Measurements from ENCODE around the gene BORCS5. TPM values are rescaled to one million over a fixed set of nuclear protein-coding genes. Genes with fewer than 3 reads are reported as not detected.

BORCS5 gene
- total and polyA plus RNA-seq, 2 experiments from 2014 or later, result 11.3 to 12.6 TPM

DNA sequence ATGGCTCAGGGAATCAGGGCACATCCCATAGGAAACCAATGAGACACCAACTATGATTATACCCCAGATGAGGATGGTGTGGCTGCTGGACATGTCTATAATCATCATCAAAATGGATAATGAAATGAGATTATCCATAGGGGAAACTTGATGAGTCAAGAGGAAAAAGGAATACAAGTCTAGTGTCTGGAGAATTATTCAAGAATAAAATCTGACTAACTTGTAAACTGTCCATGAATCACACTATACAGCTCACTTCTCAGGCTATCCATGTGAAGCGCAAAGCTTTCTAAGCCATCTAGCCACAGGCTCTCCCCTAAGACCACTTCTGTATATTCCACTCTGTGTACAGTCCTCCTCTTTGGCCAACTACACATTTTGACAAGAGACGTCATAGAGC, 153.3 kb downstream of the BORCS5 start:
- Mint-ChIP-seq H3K36me3 (ENCODE audit: low read depth) (peaks cover under 1% of the 10 kb centered on the region; the same call in 2 of the 3 replicates), H3K27ac (no peak overlapping the region), H3K9me3 (no peaks in the 10 kb centered on the region), H3K27me3 (ENCODE audit: insufficient read depth, low read depth, poor library complexity) (peaks cover 7% of the 10 kb centered on the region), H3K4me3 (no peak overlapping the region), H3K4me1 (peaks cover 60% of the 10 kb centered on the region)
- Histone ChIP-seq H3K4me2 (no peak overlapping the region), H4K20me1 (replicated peaks; ENCODE audit: insufficient read depth) (peaks cover 4% of the 10 kb centered on the region; the same call in 1 of the 2 replicates), H3K79me2 (replicated peaks; ENCODE audit: insufficient read depth) (peaks cover 98% of the 10 kb centered on the region), H3K27ac (ENCODE audit: low read depth) (no peak overlapping the region), H3K27me3 (ENCODE audit: insufficient read depth) (no peaks in the 10 kb centered on the region), H3K4me1 (ENCODE audit: insufficient read depth) (peaks cover 53% of the 10 kb centered on the region), H3K36me3 (ENCODE audit: insufficient read depth) (no peaks in the 10 kb centered on the region), H3K9me2 (ENCODE audit: insufficient read depth) (no peaks in the 10 kb centered on the region), H3K4me3 (no peak overlapping the region), H2AFZ (no peak overlapping the region), H3F3A (replicated peaks; ENCODE audit: low read depth) (no peaks in the 10 kb centered on the region)
- DNase-seq (ENCODE audit: low spot score) (no peak), ATAC-seq (no peak)
- TF ChIP-seq STAT1 (IDR thresholded peaks at IDR 0.05; ENCODE audit: unreplicated experiment) (no peak), ZNF114 (CRISPR knock-in tag; IDR thresholded peaks at IDR 0.05) (no peak), EZH2phosphoT487 (IDR thresholded peaks at IDR 0.05; ENCODE audit: unreplicated experiment) (no peak), ZNF331 (CRISPR knock-in tag; IDR thresholded peaks at IDR 0.05; ENCODE audit: low read depth) (no peak), NANOG (IDR thresholded peaks at IDR 0.05; ENCODE audit: borderline replicate concordance) (no peak), POLR2AphosphoS5 (IDR thresholded peaks at IDR 0.05; ENCODE audit: low read depth) (no peak), JUNB (IDR thresholded peaks at IDR 0.05; ENCODE audit: unreplicated experiment) (no peak), EZH2 (IDR thresholded peaks at IDR 0.05; ENCODE audit: low read depth, unreplicated experiment) (no peak), CREB1 (CRISPR knock-in tag; IDR thresholded peaks at IDR 0.05; ENCODE audit: low read depth) (no peak)
- TF ChIP-seq, protein P1, sequence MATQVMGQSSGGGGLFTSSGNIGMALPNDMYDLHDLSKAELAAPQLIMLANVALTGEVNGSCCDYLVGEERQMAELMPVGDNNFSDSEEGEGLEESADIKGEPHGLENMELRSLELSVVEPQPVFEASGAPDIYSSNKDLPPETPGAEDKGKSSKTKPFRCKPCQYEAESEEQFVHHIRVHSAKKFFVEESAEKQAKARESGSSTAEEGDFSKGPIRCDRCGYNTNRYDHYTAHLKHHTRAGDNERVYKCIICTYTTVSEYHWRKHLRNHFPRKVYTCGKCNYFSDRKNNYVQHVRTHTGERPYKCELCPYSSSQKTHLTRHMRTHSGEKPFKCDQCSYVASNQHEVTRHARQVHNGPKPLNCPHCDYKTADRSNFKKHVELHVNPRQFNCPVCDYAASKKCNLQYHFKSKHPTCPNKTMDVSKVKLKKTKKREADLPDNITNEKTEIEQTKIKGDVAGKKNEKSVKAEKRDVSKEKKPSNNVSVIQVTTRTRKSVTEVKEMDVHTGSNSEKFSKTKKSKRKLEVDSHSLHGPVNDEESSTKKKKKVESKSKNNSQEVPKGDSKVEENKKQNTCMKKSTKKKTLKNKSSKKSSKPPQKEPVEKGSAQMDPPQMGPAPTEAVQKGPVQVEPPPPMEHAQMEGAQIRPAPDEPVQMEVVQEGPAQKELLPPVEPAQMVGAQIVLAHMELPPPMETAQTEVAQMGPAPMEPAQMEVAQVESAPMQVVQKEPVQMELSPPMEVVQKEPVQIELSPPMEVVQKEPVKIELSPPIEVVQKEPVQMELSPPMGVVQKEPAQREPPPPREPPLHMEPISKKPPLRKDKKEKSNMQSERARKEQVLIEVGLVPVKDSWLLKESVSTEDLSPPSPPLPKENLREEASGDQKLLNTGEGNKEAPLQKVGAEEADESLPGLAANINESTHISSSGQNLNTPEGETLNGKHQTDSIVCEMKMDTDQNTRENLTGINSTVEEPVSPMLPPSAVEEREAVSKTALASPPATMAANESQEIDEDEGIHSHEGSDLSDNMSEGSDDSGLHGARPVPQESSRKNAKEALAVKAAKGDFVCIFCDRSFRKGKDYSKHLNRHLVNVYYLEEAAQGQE (IDR thresholded peaks at IDR 0.05; ENCODE audit: unreplicated experiment), result no peak
- TF ChIP-seq, protein P2, sequence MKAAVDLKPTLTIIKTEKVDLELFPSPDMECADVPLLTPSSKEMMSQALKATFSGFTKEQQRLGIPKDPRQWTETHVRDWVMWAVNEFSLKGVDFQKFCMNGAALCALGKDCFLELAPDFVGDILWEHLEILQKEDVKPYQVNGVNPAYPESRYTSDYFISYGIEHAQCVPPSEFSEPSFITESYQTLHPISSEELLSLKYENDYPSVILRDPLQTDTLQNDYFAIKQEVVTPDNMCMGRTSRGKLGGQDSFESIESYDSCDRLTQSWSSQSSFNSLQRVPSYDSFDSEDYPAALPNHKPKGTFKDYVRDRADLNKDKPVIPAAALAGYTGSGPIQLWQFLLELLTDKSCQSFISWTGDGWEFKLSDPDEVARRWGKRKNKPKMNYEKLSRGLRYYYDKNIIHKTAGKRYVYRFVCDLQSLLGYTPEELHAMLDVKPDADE (IDR thresholded peaks at IDR 0.05), result no peak
- TF ChIP-seq, protein P3, sequence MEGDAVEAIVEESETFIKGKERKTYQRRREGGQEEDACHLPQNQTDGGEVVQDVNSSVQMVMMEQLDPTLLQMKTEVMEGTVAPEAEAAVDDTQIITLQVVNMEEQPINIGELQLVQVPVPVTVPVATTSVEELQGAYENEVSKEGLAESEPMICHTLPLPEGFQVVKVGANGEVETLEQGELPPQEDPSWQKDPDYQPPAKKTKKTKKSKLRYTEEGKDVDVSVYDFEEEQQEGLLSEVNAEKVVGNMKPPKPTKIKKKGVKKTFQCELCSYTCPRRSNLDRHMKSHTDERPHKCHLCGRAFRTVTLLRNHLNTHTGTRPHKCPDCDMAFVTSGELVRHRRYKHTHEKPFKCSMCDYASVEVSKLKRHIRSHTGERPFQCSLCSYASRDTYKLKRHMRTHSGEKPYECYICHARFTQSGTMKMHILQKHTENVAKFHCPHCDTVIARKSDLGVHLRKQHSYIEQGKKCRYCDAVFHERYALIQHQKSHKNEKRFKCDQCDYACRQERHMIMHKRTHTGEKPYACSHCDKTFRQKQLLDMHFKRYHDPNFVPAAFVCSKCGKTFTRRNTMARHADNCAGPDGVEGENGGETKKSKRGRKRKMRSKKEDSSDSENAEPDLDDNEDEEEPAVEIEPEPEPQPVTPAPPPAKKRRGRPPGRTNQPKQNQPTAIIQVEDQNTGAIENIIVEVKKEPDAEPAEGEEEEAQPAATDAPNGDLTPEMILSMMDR (conservative IDR thresholded peaks at IDR 0.05; ENCODE audit: low read depth in 2 of 2), result no peak
- TF ChIP-seq, protein P4, sequence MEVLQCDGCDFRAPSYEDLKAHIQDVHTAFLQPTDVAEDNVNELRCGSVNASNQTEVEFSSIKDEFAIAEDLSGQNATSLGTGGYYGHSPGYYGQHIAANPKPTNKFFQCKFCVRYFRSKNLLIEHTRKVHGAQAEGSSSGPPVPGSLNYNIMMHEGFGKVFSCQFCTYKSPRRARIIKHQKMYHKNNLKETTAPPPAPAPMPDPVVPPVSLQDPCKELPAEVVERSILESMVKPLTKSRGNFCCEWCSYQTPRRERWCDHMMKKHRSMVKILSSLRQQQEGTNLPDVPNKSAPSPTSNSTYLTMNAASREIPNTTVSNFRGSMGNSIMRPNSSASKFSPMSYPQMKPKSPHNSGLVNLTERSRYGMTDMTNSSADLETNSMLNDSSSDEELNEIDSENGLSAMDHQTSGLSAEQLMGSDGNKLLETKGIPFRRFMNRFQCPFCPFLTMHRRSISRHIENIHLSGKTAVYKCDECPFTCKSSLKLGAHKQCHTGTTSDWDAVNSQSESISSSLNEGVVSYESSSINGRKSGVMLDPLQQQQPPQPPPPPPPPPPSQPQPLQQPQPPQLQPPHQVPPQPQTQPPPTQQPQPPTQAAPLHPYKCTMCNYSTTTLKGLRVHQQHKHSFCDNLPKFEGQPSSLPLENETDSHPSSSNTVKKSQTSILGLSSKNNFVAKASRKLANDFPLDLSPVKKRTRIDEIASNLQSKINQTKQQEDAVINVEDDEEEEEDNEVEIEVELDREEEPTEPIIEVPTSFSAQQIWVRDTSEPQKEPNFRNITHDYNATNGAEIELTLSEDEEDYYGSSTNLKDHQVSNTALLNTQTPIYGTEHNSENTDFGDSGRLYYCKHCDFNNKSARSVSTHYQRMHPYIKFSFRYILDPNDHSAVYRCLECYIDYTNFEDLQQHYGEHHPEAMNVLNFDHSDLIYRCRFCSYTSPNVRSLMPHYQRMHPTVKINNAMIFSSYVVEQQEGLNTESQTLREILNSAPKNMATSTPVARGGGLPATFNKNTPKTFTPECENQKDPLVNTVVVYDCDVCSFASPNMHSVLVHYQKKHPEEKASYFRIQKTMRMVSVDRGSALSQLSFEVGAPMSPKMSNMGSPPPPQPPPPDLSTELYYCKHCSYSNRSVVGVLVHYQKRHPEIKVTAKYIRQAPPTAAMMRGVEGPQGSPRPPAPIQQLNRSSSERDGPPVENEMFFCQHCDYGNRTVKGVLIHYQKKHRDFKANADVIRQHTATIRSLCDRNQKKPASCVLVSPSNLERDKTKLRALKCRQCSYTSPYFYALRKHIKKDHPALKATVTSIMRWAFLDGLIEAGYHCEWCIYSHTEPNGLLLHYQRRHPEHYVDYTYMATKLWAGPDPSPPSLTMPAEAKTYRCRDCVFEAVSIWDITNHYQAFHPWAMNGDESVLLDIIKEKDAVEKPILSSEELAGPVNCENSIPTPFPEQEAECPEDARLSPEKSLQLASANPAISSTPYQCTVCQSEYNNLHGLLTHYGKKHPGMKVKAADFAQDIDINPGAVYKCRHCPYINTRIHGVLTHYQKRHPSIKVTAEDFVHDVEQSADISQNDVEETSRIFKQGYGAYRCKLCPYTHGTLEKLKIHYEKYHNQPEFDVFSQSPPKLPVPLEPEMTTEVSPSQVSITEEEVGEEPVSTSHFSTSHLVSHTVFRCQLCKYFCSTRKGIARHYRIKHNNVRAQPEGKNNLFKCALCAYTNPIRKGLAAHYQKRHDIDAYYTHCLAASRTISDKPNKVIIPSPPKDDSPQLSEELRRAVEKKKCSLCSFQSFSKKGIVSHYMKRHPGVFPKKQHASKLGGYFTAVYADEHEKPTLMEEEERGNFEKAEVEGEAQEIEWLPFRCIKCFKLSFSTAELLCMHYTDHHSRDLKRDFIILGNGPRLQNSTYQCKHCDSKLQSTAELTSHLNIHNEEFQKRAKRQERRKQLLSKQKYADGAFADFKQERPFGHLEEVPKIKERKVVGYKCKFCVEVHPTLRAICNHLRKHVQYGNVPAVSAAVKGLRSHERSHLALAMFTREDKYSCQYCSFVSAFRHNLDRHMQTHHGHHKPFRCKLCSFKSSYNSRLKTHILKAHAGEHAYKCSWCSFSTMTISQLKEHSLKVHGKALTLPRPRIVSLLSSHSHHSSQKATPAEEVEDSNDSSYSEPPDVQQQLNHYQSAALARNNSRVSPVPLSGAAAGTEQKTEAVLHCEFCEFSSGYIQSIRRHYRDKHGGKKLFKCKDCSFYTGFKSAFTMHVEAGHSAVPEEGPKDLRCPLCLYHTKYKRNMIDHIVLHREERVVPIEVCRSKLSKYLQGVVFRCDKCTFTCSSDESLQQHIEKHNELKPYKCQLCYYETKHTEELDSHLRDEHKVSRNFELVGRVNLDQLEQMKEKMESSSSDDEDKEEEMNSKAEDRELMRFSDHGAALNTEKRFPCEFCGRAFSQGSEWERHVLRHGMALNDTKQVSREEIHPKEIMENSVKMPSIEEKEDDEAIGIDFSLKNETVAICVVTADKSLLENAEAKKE (CRISPR knock-in tag; IDR thresholded peaks at IDR 0.05), result no peak
